SK-N-SH (cell line): Measurements from ENCODE around the gene KRTAP5-3. TPM values are rescaled to one million over a fixed set of nuclear protein-coding genes. Genes with fewer than 3 reads are reported as not detected.

Experiments
- CTCF ChIA-PET: fragments of 300-600, 350-600 bp; formaldehyde crosslinking; extraction: SDS; loops from one replicate; lab custom pipeline; 2021; lab: Yijun Ruan, JAX
- POLR2A ChIA-PET: fragments of 350-600 bp; sonication (Branson Sonifier 250); formaldehyde crosslinking; extraction: SDS; loops from one replicate; lab custom pipeline; 2020; ENCODE audit warnings: antibody characterized with exemption, inconsistent platforms; lab: Yijun Ruan, JAX
- DNase-seq: peaks from one replicate; pipeline ENCODE4 v3.0.0; 2012
- H2AFZ ChIP-seq: fragments of 200-600 bp; sonication (generic); 2 replicates; pipeline ENCODE4 v1.8.1; 2016; ENCODE audit warnings: antibody characterized with exemption, mild to moderate bottlenecking, low read depth
- H3F3A ChIP-seq: fragments of 200-600 bp; sonication (generic); replicated peaks from 2 replicates; pipeline ENCODE3; 2016; ENCODE audit warnings: antibody characterized with exemption, mild to moderate bottlenecking; ENCODE audit not compliant: insufficient read depth
- H3K27ac ChIP-seq, 2 experiments: fragments of 200-500 bp in 1 of 2; fragments of 200-600 bp in 1 of 2; sonication (Bioruptor generic) in 1 of 2; sonication (generic), shearing (Covaris generic) in 1 of 2; 2 replicates each; pipeline versions ENCODE4 v1.5.1 to v1.6.1; 2014 to 2016; ENCODE audit warnings: low read depth in 2 of 2, inconsistent platforms in 1 of 2, low read length in 1 of 2, mild to moderate bottlenecking in 1 of 2, mixed read lengths in 1 of 2
- H3K27me3 ChIP-seq: fragments of 200-600 bp; sonication (generic), shearing (Covaris generic); 2 replicates; pipeline ENCODE4 v1.6.1; 2016; ENCODE audit warnings: mixed run types; ENCODE audit not compliant: insufficient read depth
- H3K36me3 ChIP-seq, 2 experiments: fragments of 200-500 bp in 1 of 2; fragments of 200-600 bp in 1 of 2; sonication (Bioruptor generic) in 1 of 2; sonication (generic) in 1 of 2; replicated peaks in 1 of 2; 2 replicates each; pipeline versions ENCODE3 to v1.5.1; 2014 to 2016; ENCODE audit warnings: low read length in 1 of 2, mild to moderate bottlenecking in 1 of 2; ENCODE audit not compliant: insufficient read depth in 2 of 2, control insufficient read depth in 1 of 2
- H3K4me1 ChIP-seq, 2 experiments: fragments of 200-500 bp in 1 of 2; fragments of 200-600 bp in 1 of 2; sonication (Bioruptor generic) in 1 of 2; sonication (generic), shearing (Covaris generic) in 1 of 2; 2 replicates each; pipeline versions ENCODE4 v1.5.1 to v1.6.1; 2014 to 2016; ENCODE audit warnings: low read depth in 1 of 2, low read length in 1 of 2, mixed run types in 1 of 2; ENCODE audit not compliant: insufficient read depth in 2 of 2, control insufficient read depth in 1 of 2
- H3K4me2 ChIP-seq: fragments of 200-600 bp; sonication (generic), shearing (Covaris generic); 2 replicates; pipeline ENCODE4 v1.6.1; 2017; ENCODE audit warnings: mixed run types
- H3K4me3 ChIP-seq, 2 experiments: fragments of 200-500 bp in 1 of 2; fragments of 200-600 bp in 1 of 2; sonication (Bioruptor generic) in 1 of 2; sonication (generic), shearing (Covaris generic) in 1 of 2; 2 replicates each; pipeline versions ENCODE4 v1.5.1 to v1.8.1; 2014 to 2016; ENCODE audit warnings: low read depth in 2 of 2, inconsistent platforms in 1 of 2, low read length in 1 of 2, mild to moderate bottlenecking in 1 of 2, mixed read lengths in 1 of 2, moderate library complexity in 1 of 2
- H3K79me2 ChIP-seq: fragments of 200-600 bp; sonication (generic); 2 replicates; pipeline ENCODE4 v1.8.1; 2017; ENCODE audit warnings: mild to moderate bottlenecking; ENCODE audit not compliant: insufficient read depth
- H3K9ac ChIP-seq: fragments of 200-600 bp; sonication (generic); 2 replicates; pipeline ENCODE4 v1.6.1; 2017; ENCODE audit warnings: mixed run types
- H3K9me2 ChIP-seq: fragments of 200-600 bp; sonication (generic); 2 replicates; pipeline ENCODE4 v1.6.1; 2017; ENCODE audit warnings: mixed run types
- H3K9me3 ChIP-seq: fragments of 200-600 bp; sonication (generic); 2 replicates; pipeline ENCODE4 v1.6.1; 2017; ENCODE audit warnings: mixed run types, mild to moderate bottlenecking, moderate library complexity
- H4K20me1 ChIP-seq: fragments of 200-600 bp; sonication (generic); 2 replicates; pipeline ENCODE4 v1.6.1; 2017; ENCODE audit warnings: mild to moderate bottlenecking, mixed run types; ENCODE audit not compliant: insufficient read depth
- CHD2 ChIP-seq: fragments of 150-350 bp; IDR thresholded peaks from 2 replicates; pipeline ENCODE4 v1.6.1; 2018; ENCODE audit warnings: low read length; ENCODE audit not compliant: partially characterized antibody
- CTCF ChIP-seq: fragments of 200-600 bp; sonication (generic); IDR thresholded peaks from 2 replicates; pipeline ENCODE4 v1.6.1; 2017; ENCODE audit warnings: antibody characterized with exemption, mild to moderate bottlenecking, moderate library complexity
- ELF1 ChIP-seq: IDR thresholded peaks from 2 replicates; pipeline ENCODE4 v1.4.0; 2012
- MAX ChIP-seq: IDR thresholded peaks from 2 replicates; pipeline ENCODE4 v1.4.0; 2012; ENCODE audit warnings: low read depth
- NFIC ChIP-seq: IDR thresholded peaks from 2 replicates; pipeline ENCODE4 v1.4.0; 2012; ENCODE audit warnings: borderline replicate concordance
- NRF1 ChIP-seq: IDR thresholded peaks from 2 replicates; pipeline ENCODE4 v1.6.1; 2012; ENCODE audit warnings: low read depth, mild to moderate bottlenecking, low read length
- PBX3 ChIP-seq: IDR thresholded peaks from 2 replicates; pipeline ENCODE4; 2012
- POLR2AphosphoS5 ChIP-seq: IDR thresholded peaks from 2 replicates; pipeline ENCODE4 v1.6.1; 2012; ENCODE audit warnings: low read depth, low read length
- RCOR1 ChIP-seq: fragments of 150-350 bp; IDR thresholded peaks from 2 replicates; pipeline ENCODE4 v1.6.1; 2017; ENCODE audit warnings: antibody characterized with exemption, low read length
- SIN3A ChIP-seq: IDR thresholded peaks from 2 replicates; pipeline ENCODE4 v1.6.1; 2012; ENCODE audit warnings: low read depth, mild to moderate bottlenecking, low read length, moderate library complexity, borderline replicate concordance
- TAF1 ChIP-seq: IDR thresholded peaks from 2 replicates; pipeline ENCODE4 v1.6.1; 2012; ENCODE audit warnings: low read depth, mild to moderate bottlenecking, low read length, moderate library complexity, borderline replicate concordance
- YY1 ChIP-seq: IDR thresholded peaks from 2 replicates; pipeline ENCODE4 v1.4.0; 2012; ENCODE audit warnings: low read depth, mild to moderate bottlenecking
- WGBS: methylation state at CpG from one replicate; pipeline ENCODE4 v1.1.6; 2017; ENCODE audit warnings: low lambda C conversion rate; 5-methylcytosine and 5-hydroxymethylcytosine counted together
- polyA plus RNA-seq, 3 experiments: library from polyadenylated mRNA; depleted of rRNA; stranded (reverse); fragments of >200 nt; gene quantifications; 2 replicates each; pipeline ENCODE4 v1.2.3, GENCODE V29; 2012

KRTAP5-3 gene
- polyA plus RNA-seq, 1 of the 3 experiments (the other 2 are of a cell fraction), result not detected

DNA sequence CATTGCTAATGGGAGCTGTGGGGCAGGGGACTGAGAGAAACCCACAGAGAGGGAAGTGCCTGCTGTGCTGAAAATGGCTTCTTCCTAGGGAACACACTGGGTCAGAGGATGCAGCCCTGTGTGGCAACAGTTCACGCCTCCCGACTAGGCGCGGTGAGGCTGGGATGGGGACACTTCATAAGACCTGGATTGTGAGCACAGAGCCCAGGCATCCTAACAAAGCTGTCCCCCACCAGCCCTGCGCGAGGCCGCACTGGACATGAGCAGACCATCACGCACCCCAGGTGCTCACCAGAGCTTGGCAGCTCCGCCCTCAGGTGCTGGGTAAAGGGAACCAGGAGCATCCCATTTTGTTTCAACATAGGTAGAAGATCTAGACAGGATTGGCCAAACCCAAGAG, 15.5 kb upstream of the KRTAP5-3 start:
- DNase-seq, result no peak
- Histone ChIP-seq H2AFZ (no peak overlapping the region), H4K20me1 (no peaks in the 10 kb centered on the region), H3K9me3 (no peaks in the 10 kb centered on the region), H3K36me3 (no peaks in the 10 kb centered on the region), H3F3A (no peaks in the 10 kb centered on the region), H3K27ac (no peak overlapping the region), H3K4me3 (no peak overlapping the region), H3K4me1 (peaks cover 0 to 3% of the 10 kb centered on the region in 2 experiments; a peak in 1 of 4 replicates), H3K9ac (no peak overlapping the region), H3K9me2 (no peaks in the 10 kb centered on the region), H3K79me2 (no peaks in the 10 kb centered on the region), H3K4me2 (no peak overlapping the region), H3K27me3 (no peaks in the 10 kb centered on the region)
- 81% methylated on average over 6 of the region's 9 CpGs for WGBS
- POLR2A ChIA-PET, result no interaction called here
- no peak for TF ChIP-seq PBX3
- TF ChIP-seq NRF1, result no peak
- no peak for TF ChIP-seq RCOR1
- CTCF ChIA-PET, result interaction anchor here (1.2 to 2.6 kb wide), 4 partner anchors 16 to 77 kb away, joined by 3 to 8 read pairs (median 5); no protein-coding TSS in a partner anchor

DNA sequence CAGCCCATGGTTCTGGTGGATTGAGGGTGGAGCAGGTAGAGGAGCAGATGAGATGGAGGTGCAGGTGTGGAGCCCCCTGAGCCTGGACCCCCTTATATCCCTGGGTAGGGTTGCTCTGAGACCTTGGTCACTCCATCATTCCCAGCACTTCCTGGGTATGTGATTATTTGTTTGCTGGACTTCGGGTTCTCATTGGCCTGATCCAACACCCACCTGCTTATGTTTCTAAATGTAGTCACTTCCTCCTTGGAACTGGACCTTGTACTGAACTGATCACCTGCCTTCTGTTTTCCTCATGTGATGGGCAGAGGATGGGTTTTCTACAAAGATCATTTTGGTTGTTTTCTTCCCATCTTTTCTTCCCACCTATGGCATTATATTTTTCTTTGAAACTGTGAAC, 13.8 kb upstream of the KRTAP5-3 start, which contains the start of gene KRTAP5-4:
TSS of gene KRTAP5-4 (minus strand) at position 53 of the 400 bp plus-strand sequence. CDS start at position 8, 45 bp downstream.
- H3K4me2 ChIP-seq, result no peak within 1 kb of the TSS
- no peak for DNase-seq
- no peak within 1 kb of the TSS for H3K9ac ChIP-seq
- H3K36me3 ChIP-seq, result no peaks in the 10 kb centered on the region
- no peak within 1 kb of the TSS for H2AFZ ChIP-seq
- ChIA-PET CTCF (interaction anchor here (1.1 to 2.6 kb wide), 2 partner anchors 9 to 27 kb away, joined by 4 to 8 read pairs; no protein-coding TSS in a partner anchor), POLR2A (no interaction called here)
- no peaks in the 10 kb centered on the region for H3F3A ChIP-seq
- no peaks in the 10 kb centered on the region for H3K27me3 ChIP-seq
- no peaks in the 10 kb centered on the region for H3K9me3 ChIP-seq
- TF ChIP-seq YY1, result no peak
- no peaks in the 10 kb centered on the region for H3K79me2 ChIP-seq
- H3K4me3 ChIP-seq, result no peak within 1 kb of the TSS
- no peaks in the 10 kb centered on the region for H4K20me1 ChIP-seq
- no peaks in the 10 kb centered on the region; a peak in 1 of 4 replicates for H3K4me1 ChIP-seq
- H3K9me2 ChIP-seq, result no peaks in the 10 kb centered on the region
- WGBS, result 9% methylated on average over 1 of the region's 1 CpG
- no peak within 1 kb of the TSS for H3K27ac ChIP-seq

GRCh38 chr11:1619449-1619848, 11.2 kb upstream of the KRTAP5-3 start:
- Histone ChIP-seq H3K9ac (no peak overlapping the region), H3F3A (no peaks in the 10 kb centered on the region), H3K27ac (no peak overlapping the region), H3K4me1 (no peaks in the 10 kb centered on the region; a peak in 1 of 4 replicates), H3K4me2 (no peak overlapping the region), H4K20me1 (no peaks in the 10 kb centered on the region), H3K9me2 (no peaks in the 10 kb centered on the region), H3K9me3 (no peaks in the 10 kb centered on the region), H2AFZ (no peak overlapping the region), H3K4me3 (no peak overlapping the region), H3K79me2 (no peaks in the 10 kb centered on the region), H3K36me3 (no peaks in the 10 kb centered on the region), H3K27me3 (no peaks in the 10 kb centered on the region; the same call in 1 of the 2 replicates)
- ChIA-PET POLR2A (no interaction called here), CTCF (interaction anchor here (1.2 to 3.7 kb wide), 3 partner anchors 9 to 73 kb away, joined by 3 to 16 read pairs (median 3); partner anchors contain the start of gene KRTAP5-5)
- TF ChIP-seq NFIC (no peak), CTCF (no peak), CHD2 (no peak), TAF1 (no peak), POLR2AphosphoS5 (no peak), RCOR1 (no peak), MAX (no peak), SIN3A (no peak), ELF1 (no peak)
- no peak for DNase-seq
- WGBS, result 48% methylated on average over 10 of the region's 10 CpGs
